CD4-positive, alpha-beta T cell treated with Interleukin-4 for 1 hour (primary cell): ENCODE results near the gene CHRNB1.

Experiments
- DNase-seq, 2 donors: peaks; one replicate each; pipeline ENCODE4 v3.0.0-alpha.2; 2020 to 2022

CHRNB1 gene

DNA sequence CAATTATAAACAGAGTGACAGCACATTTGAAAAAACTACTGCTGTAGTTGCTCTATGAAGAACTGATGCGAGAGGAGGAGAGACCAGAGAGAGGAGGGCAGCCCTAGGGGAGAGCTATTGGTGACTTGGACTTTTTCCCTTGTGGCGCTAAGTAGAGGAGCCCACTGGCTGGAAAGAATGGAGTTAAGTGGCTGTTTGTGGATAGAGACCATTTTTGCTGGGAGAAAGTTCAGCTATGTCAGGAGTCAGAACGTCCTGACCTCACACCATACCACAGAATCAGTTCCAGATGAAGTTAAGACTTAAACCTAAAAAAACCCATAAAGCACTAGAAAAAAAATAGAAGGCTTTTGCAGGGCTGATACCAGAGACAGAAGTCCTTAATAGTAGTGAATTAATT lies 41.3 kb downstream of the CHRNB1 start:
- no peak for DNase-seq

DNA sequence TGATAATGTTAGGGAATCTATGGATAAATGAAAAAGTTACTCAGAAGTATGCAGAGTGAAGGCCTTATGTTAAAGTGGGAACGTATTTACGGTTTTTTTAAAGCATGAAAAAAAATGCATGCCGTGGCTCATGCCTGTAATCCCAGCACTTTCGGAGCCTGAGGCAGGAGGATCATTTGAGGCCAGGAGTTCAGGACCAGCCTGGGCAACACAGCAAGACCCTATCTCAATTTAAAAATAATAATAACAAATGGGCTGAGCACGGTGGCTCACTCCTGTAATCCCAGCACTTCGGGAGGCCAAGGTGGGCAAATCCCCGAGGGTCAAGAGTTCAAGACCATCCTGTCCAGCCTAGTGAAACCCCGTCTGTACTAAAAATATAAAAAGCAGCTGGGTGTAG lies 45.3 kb downstream of the CHRNB1 start:
- DNase-seq: no peak

DNA sequence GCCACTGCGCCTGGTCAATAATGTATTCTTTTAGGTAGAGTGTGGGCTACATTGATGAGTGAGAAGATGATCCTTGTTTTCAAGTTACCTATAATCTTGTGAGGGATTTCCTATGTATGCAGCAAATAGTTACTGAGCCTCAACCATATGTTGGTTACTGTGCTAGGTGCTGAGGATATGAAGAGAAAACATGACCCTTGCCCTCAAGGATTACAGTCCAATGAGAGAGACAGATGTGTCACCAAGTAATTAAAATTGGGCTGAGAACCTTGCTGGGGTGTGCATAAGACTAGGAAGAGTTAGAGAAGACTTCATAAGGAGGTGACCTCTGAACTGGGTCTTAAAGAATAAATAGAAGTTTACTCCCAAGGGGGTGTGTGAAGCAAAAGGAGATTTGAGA lies 46.7 kb downstream of the CHRNB1 start:
- no peak for DNase-seq

DNA sequence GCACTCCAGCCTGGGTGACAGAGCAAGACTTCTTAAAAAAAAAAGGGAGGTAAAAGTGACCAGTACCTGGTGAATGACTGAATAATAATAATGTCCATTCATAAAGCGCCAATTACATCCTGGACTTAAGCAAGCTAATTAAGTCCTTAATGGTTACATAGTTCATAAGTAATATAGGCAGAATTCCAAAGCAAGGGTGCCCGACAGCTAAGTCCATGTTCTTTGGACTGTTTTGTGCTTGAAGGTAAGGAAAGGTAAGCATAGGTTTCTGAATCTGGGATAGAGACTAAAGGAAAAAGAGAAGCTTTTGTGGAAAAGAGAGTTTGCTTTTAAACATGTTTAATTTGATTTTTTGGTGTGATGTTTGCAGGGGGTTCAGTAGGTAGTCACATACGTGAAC lies 49.1 kb downstream of the CHRNB1 start:
- DNase-seq: no peak

DNA sequence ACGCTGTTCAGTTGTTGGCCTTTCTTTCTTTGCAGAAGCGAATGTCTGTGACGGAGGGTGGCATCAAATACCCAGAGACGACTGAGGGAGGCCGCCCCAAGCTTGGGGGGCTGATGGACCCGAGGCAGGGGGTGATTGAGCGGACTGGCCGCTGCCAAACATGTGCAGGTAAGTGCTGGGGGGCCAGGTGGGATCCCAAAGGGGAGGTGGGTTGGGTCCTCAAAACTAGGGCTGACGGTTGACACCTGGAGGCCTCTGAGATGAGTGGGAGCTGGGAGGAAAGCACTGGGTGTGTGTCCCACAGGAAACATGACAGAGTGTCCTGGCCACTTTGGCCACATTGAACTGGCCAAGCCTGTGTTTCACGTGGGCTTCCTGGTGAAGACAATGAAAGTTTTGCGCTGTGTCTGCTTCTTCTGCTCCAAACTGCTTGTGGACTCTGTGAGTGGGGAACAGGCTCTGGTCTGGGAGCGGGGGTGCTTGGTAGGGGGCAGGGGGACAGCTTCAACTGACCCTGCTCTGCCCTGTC lies 51.1 kb downstream of the CHRNB1 start:
- no peak for DNase-seq

DNA sequence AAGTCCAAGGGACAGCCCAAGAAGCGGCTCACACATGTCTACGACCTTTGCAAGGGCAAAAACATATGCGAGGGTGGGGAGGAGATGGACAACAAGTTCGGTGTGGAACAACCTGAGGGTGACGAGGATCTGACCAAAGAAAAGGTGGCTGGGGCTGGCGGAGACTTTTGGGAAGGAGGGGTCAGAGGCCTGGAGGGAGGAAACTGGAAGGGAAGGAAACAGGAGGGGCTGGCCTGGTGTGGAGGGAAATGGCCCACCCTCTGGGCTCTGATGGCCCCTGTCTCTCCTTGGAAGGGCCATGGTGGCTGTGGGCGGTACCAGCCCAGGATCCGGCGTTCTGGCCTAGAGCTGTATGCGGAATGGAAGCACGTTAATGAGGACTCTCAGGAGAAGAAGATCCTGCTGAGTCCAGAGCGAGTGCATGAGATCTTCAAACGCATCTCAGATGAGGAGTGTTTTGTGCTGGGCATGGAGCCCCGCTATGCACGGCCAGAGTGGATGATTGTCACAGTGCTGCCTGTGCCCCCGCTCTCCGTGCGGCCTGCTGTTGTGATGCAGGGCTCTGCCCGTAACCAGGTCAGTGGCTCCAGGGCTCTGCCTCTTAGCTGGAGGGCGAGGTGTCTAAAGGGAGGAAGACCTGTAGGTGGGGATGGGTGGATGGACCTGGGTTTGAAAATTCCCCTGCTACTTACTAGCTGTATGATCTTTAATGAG lies 51.8 kb downstream of the CHRNB1 start:
- DNase-seq: no peak

DNA sequence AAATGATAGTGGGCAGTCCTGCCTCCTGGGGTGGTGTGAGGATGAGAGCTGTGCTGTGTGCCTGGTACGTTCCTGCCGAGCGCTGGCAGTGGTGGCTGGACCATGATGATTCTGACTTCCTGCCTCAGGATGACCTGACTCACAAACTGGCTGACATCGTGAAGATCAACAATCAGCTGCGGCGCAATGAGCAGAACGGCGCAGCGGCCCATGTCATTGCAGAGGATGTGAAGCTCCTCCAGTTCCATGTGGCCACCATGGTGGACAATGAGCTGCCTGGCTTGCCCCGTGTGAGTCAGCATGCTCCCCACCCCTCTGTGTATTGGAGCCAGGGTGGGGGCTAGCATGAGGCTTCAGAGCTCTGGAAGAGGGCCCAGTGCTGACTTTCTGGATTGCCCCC lies 52.4 kb downstream of the CHRNB1 start:
- DNase-seq: no peak

DNA sequence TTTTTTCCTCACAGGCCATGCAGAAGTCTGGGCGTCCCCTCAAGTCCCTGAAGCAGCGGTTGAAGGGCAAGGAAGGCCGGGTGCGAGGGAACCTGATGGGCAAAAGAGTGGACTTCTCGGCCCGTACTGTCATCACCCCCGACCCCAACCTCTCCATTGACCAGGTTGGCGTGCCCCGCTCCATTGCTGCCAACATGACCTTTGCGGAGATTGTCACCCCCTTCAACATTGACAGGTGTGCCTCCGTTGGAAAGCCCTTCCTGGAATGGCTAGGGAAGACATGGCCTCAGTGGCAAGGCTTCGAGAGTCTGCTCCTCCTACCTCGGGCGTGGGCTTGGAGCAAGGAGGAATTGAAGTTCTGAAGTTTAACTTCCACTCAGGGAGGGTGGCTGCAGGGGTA lies 52.8 kb downstream of the CHRNB1 start:
- no peak for DNase-seq

DNA sequence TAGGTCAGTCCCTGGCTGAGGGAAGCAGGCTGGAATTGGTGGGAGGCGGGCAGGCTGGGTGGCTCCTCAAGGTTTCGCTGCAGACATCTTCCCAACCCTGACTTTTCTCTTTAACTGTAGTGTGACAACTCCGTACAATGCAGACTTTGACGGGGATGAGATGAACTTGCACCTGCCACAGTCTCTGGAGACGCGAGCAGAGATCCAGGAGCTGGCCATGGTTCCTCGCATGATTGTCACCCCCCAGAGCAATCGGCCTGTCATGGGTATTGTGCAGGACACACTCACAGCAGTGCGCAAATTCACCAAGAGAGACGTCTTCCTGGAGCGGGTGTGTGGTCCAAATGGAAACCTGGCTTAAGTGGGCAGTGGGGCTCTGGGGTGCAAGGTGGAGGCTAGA lies 54.3 kb downstream of the CHRNB1 start:
- no peak for DNase-seq

DNA sequence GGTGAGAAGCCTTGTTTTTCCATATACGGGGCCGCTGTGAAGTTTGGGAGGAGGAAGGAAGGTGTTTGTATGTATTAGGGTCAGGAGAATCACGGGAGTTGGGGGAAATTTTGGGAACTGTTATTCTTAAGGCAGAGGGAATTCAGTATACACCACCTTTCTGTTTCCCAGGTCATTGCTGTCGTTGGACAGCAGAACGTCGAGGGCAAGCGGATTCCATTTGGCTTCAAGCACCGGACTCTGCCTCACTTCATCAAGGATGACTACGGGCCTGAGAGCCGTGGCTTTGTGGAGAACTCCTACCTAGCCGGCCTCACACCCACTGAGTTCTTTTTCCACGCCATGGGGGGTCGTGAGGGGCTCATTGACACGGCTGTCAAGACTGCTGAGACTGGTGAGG lies 56.9 kb downstream of the CHRNB1 start:
- no peak for DNase-seq

DNA sequence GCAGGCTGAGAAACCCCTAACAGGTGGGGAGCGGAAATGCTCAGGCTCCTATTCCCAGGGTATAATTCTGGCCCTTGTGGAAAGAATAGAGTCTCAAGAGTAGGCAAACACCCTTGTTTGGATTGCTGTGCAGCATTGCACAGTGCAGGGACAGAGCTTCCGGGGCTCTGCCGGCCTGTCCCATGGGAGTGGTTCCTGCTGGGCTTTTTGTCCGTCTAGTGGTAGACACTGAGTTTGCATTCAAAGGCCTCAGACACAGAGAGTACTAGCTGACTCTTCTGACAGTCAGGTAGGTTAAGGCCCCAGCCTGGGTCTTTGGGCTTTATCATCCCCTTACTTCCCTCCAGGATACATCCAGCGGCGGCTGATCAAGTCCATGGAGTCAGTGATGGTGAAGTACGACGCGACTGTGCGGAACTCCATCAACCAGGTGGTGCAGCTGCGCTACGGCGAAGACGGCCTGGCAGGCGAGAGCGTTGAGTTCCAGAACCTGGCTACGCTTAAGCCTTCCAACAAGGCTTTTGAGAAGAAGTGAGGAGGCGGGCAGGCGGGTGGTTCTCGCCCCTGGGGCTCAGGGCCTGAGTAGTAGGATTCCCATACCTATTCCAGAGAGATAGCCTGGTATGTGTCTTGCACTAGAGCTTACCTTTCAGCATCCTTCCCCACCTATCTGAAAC lies 57.4 kb downstream of the CHRNB1 start:
- DNase-seq: no peak

DNA sequence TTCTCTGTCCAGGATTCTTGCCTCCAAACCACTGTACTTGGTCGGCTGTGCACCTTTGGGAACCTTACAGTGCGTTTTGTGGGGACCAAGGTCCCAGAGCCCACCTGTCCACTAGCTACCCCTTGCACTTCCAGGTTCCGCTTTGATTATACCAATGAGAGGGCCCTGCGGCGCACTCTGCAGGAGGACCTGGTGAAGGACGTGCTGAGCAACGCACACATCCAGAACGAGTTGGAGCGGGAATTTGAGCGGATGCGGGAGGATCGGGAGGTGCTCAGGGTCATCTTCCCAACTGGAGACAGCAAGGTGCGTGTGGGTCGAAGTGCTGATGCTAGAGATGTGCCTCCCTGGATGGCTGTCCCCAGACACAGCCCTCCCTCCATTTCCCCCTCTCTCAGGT lies 58.1 kb downstream of the CHRNB1 start:
- no peak for DNase-seq

DNA sequence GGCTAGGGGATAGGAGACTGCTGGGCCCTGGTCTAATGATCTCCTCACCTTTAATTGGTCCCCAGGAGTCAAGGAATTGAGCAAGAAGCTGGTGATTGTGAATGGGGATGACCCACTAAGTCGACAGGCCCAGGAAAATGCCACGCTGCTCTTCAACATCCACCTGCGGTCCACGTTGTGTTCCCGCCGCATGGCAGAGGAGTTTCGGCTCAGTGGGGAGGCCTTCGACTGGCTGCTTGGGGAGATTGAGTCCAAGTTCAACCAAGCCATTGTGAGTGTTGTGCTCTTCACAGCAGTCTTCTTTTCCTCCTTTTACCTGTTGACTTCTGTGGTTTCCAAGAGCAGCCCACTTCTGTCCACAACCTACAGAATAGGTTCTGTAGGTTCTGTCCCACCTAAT lies 58.7 kb downstream of the CHRNB1 start:
- DNase-seq: no peak
